GM13977 (cell line): Measurements from ENCODE around the gene ARMS2.

ENCODE experiments used
- DNase-seq: peaks from one replicate; pipeline ENCODE4 v3.0.0; 2012; ENCODE audit warnings: low spot score
- in situ Hi-C: fragments of 300-500 bp; cut with MboI; formaldehyde crosslinking; loops from one replicate; pipeline ENCODE4 v1.12.0; 2022; ENCODE audit warnings: low sequenced_read_pairs, low pct_unique_long_range_greater_than_20kb, mixed read lengths, inconsistent platforms; ENCODE audit not compliant: unreplicated experiment
- TF ChIP-seq, protein P1 (sequence below): IDR thresholded peaks from 2 replicates; pipeline ENCODE4 v1.5.1; 2012; ENCODE audit warnings: mild to moderate bottlenecking, control low read depth; ENCODE audit not compliant: insufficient read depth; ENCODE audit errors: extremely low read depth, missing control alignments

The ARMS2 gene

GRCh38 chr10:122475100-122475499 is 20.6 kb downstream of the ARMS2 start:
- DNase-seq: no peak
- TF ChIP-seq, protein P1, sequence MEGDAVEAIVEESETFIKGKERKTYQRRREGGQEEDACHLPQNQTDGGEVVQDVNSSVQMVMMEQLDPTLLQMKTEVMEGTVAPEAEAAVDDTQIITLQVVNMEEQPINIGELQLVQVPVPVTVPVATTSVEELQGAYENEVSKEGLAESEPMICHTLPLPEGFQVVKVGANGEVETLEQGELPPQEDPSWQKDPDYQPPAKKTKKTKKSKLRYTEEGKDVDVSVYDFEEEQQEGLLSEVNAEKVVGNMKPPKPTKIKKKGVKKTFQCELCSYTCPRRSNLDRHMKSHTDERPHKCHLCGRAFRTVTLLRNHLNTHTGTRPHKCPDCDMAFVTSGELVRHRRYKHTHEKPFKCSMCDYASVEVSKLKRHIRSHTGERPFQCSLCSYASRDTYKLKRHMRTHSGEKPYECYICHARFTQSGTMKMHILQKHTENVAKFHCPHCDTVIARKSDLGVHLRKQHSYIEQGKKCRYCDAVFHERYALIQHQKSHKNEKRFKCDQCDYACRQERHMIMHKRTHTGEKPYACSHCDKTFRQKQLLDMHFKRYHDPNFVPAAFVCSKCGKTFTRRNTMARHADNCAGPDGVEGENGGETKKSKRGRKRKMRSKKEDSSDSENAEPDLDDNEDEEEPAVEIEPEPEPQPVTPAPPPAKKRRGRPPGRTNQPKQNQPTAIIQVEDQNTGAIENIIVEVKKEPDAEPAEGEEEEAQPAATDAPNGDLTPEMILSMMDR: no peak
- in situ Hi-C loops: no loop called here

DNA sequence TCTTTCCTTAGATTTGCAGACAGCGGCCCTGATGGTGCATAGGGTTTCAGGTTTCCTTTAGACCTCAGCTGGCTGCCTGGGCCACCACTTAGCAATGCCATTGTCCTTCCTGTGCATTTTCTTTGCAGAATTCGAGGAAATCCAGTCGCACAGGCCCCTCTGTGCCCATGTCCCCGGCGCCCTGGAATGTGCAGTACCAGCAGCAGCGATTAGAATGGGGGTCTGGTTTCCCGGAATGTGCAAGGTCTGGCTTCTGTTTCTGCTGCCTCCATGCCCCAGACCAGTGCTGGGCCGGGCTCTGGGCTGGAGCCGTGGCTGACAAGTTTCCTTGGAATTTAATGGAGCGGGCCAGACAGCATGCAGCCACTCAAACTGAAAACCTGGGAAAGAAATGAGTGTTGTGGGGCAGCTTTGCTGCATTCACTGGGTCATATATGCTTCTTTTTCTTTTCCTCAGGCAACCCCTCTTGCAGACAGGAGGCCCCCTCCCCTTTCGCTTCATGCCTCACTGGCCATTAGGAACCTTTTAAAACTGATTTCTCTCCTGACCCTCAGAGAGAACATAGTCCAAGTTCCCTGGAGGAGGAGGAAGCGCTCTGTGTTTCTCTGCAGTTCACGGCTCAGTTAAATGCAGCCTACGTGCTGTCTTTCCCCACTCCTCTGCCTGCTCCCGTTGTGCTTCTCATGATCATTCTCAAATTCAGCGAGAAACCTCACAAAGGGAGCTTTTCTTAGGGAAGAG is 21.3 kb downstream of the ARMS2 start:
- TF ChIP-seq, protein P1: no peak
- in situ Hi-C loops: no loop called here
- DNase-seq: no peak

DNA sequence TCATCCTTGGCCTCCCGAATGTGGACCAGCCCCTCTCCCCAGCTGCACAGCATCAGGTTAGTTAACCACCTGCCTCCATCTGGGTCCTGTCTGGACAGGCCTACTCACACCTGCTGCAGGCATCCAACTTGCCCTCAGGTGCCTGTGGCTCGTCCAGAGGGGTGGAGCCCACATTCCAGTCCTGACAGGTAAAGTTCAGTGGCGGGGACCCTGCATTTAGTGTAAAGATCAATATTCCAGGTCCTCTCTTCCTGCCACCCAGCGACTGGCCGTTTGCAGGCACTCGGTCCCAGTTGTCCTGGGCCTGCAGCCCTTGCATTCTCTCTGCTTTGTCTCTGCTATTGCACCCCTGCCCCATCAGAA is 21.9 kb downstream of the ARMS2 start:
- no peak for DNase-seq
- TF ChIP-seq, protein P1: no peak
- in situ Hi-C loops: no loop called here

GRCh38 chr10:122477436-122477835 is 23.0 kb downstream of the ARMS2 start:
- TF ChIP-seq, protein P1: no peak
- in situ Hi-C loops: no loop called here
- DNase-seq: no peak

DNA sequence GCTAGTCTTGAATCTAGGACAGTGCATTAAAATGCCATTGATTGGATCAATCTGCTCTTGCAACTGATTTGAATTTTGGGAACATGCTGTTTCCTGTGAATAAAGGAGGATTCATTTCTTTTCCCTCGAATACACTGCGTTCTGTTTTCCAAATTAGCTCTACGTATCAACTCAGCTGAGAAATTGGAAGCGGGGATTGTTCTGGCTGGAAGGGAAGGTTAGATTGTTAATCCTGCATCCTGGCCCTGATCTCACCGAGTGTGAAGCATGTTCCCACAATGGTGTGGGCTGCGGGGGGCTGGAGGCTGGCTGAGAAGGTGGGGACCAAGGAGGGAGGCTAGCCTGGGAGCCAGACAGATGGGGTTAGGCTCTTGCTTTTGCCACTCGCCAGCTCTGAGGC is 24.5 kb downstream of the ARMS2 start:
- TF ChIP-seq, protein P1: no peak
- no peak for DNase-seq
- in situ Hi-C loops: no loop called here

- in situ Hi-C loops: no loop called here
- DNase-seq: no peak
- TF ChIP-seq, protein P1: no peak
Measured at GRCh38 chr10:122480146-122480833, 25.8 kb downstream of the ARMS2 start.
